Smooth muscle cell (in vitro differentiated cells): Measurements from ENCODE around the gene FUT8. TPM values are rescaled to one million over a fixed set of nuclear protein-coding genes. Genes with fewer than 3 reads are reported as not detected.
"Not testable (repeated sequence)": the region's sequence is repeated elsewhere in the genome, so short reads cannot be mapped to it uniquely, and the experiment has no call there.

Experiments
- DNase-seq: peaks from one replicate; lab custom pipeline; 2025; ENCODE audit not compliant: unreplicated experiment; lab: John Stamatoyannopoulos, UW
- H2AFZ ChIP-seq: fragments of 200-600 bp; sonication (generic); 2 replicates; pipeline ENCODE4 v1.6.0; 2016; ENCODE audit warnings: antibody characterized with exemption, low read depth, mild to moderate bottlenecking
- H3F3A ChIP-seq: fragments of 200-600 bp; sonication (generic); 2 replicates; pipeline ENCODE4 v1.6.0; 2017; ENCODE audit warnings: antibody characterized with exemption, low read depth
- H3K27ac ChIP-seq: fragments of 200-600 bp; sonication (generic); 2 replicates; pipeline ENCODE4 v1.5.1; 2016; ENCODE audit warnings: low read depth, mild to moderate bottlenecking
- H3K27me3 ChIP-seq: fragments of 200-600 bp; sonication (generic); 2 replicates; pipeline ENCODE4 v1.6.1; 2016; ENCODE audit warnings: low read depth, mild to moderate bottlenecking
- H3K36me3 ChIP-seq: fragments of 200-600 bp; sonication (generic); 2 replicates; pipeline ENCODE4 v1.5.1; 2016; ENCODE audit warnings: low read depth
- H3K4me1 ChIP-seq: fragments of 200-600 bp; sonication (generic); 2 replicates; pipeline ENCODE4 v1.5.1; 2016; ENCODE audit warnings: low read depth
- H3K4me2 ChIP-seq: fragments of 200-600 bp; sonication (generic); 2 replicates; pipeline ENCODE4 v1.6.0; 2016; ENCODE audit warnings: mild to moderate bottlenecking
- H3K4me3 ChIP-seq: fragments of 200-600 bp; sonication (generic); 2 replicates; pipeline ENCODE4 v1.5.1; 2016; ENCODE audit warnings: mild to moderate bottlenecking
- H3K79me2 ChIP-seq: fragments of 200-600 bp; sonication (generic); 2 replicates; pipeline ENCODE4 v1.6.0; 2016; ENCODE audit warnings: low read depth, mild to moderate bottlenecking
- H3K9ac ChIP-seq: fragments of 200-600 bp; sonication (generic); 2 replicates; pipeline ENCODE4 v1.6.0; 2016; ENCODE audit warnings: low read depth
- H3K9me3 ChIP-seq: fragments of 200-600 bp; sonication (generic); replicated peaks from 2 replicates; pipeline ENCODE4 v1.5.1; 2016; ENCODE audit warnings: low read depth
- H4K20me1 ChIP-seq: fragments of 200-600 bp; sonication (generic); 2 replicates; pipeline ENCODE4 v1.6.0; 2016; ENCODE audit warnings: low read depth
- WGBS: methylation state at CpG from one replicate; pipeline ENCODE4 v1.1.7; 2016; ENCODE audit warnings: low lambda C conversion rate; 5-methylcytosine and 5-hydroxymethylcytosine counted together
- polyA plus RNA-seq: library from polyadenylated mRNA; unstranded; fragments of >200 nt; fragmentation: Nextera tagmentation; extraction: Ambion mirVana; gene quantifications from 2 replicates; pipeline ENCODE4 v1.2.1, GENCODE V29; 2016
- total RNA-seq: library from RNA; depleted of rRNA; stranded (reverse); fragments of >200 nt; gene quantifications from 2 replicates; pipeline ENCODE4 v1.2.3, GENCODE V29; 2014
- TF ChIP-seq, protein P1 (sequence below): fragments of 200-600 bp; sonication (generic); IDR thresholded peaks from 2 replicates; pipeline ENCODE4 v1.5.1; 2017; ENCODE audit warnings: borderline replicate concordance, mild to moderate bottlenecking, antibody characterized with exemption; ENCODE audit not compliant: insufficient read depth, poor library complexity, severe bottlenecking

Gene FUT8
- total and polyA plus RNA-seq, 2 experiments from 2014 or later: 12.8 to 50.2 TPM

GRCh38 chr14:65461730-65462129, 49.2 kb downstream of the FUT8 start:
- DNase-seq: no peak
- no peaks in the 10 kb centered on the region for H3K36me3 ChIP-seq
- TF ChIP-seq, protein P1, sequence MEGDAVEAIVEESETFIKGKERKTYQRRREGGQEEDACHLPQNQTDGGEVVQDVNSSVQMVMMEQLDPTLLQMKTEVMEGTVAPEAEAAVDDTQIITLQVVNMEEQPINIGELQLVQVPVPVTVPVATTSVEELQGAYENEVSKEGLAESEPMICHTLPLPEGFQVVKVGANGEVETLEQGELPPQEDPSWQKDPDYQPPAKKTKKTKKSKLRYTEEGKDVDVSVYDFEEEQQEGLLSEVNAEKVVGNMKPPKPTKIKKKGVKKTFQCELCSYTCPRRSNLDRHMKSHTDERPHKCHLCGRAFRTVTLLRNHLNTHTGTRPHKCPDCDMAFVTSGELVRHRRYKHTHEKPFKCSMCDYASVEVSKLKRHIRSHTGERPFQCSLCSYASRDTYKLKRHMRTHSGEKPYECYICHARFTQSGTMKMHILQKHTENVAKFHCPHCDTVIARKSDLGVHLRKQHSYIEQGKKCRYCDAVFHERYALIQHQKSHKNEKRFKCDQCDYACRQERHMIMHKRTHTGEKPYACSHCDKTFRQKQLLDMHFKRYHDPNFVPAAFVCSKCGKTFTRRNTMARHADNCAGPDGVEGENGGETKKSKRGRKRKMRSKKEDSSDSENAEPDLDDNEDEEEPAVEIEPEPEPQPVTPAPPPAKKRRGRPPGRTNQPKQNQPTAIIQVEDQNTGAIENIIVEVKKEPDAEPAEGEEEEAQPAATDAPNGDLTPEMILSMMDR: no peak
- 82% methylated on average over 2 of the region's 2 CpGs for WGBS
- H3K4me2 ChIP-seq: peak overlapping the region; percentile 27
- H3K9ac ChIP-seq: peak overlapping the region; percentile 40
- no peaks in the 10 kb centered on the region for H3K27me3 ChIP-seq
- H3F3A ChIP-seq: no peaks in the 10 kb centered on the region
- H3K79me2 ChIP-seq: peaks cover 14% of the 10 kb centered on the region
- no peaks in the 10 kb centered on the region for H3K9me3 ChIP-seq
- no peak overlapping the region for H2AFZ ChIP-seq
- no peak overlapping the region for H3K4me3 ChIP-seq
- H3K4me1 ChIP-seq: no peaks in the 10 kb centered on the region
- peak overlapping the region; percentile 73 for H3K27ac ChIP-seq
- no peaks in the 10 kb centered on the region for H4K20me1 ChIP-seq

DNA sequence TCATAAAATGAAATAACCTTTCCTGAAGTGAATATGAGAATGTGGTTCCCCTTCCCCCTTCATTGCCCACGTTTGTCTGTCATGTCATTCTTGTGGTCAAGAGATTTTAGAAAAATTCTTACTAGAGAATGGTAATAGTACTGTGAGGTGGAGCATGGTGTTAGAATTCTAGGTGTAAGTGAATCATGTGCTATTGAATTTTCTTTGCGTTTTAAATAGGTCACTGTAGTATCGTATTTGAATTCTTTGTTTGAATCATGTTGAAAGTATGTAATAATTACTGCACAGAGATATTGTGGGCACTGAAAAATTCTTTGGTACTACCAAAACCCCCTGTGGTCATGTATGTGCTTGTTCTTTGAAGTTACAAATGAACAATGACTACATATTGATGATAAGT, 49.9 kb downstream of the FUT8 start:
- no peak overlapping the region for H3K4me3 ChIP-seq
- peak overlapping the region; percentile 27 for H3K4me2 ChIP-seq
- no peak for DNase-seq
- H3K79me2 ChIP-seq: peaks cover 21% of the 10 kb centered on the region
- H4K20me1 ChIP-seq: no peaks in the 10 kb centered on the region
- H3K9me3 ChIP-seq: no peaks in the 10 kb centered on the region
- 55% methylated on average over 3 of the region's 3 CpGs for WGBS
- H3K9ac ChIP-seq: peak overlapping the region; percentile 40
- no peak overlapping the region for H2AFZ ChIP-seq
- no peaks in the 10 kb centered on the region for H3K27me3 ChIP-seq
- H3K4me1 ChIP-seq: no peaks in the 10 kb centered on the region
- no peaks in the 10 kb centered on the region for H3K36me3 ChIP-seq
- peak overlapping the region; percentile 73 for H3K27ac ChIP-seq
- H3F3A ChIP-seq: no peaks in the 10 kb centered on the region
- TF ChIP-seq, protein P1: no peak

- Histone ChIP-seq H3K36me3 (no peaks in the 10 kb centered on the region), H3K9me3 (no peaks in the 10 kb centered on the region), H2AFZ (no peak overlapping the region), H3K27ac (no peak overlapping the region), H3K4me1 (no peaks in the 10 kb centered on the region), H3K79me2 (peaks cover 33% of the 10 kb centered on the region), H3K4me2 (no peak overlapping the region), H3F3A (no peaks in the 10 kb centered on the region), H3K9ac (no peak overlapping the region), H3K27me3 (no peaks in the 10 kb centered on the region), H4K20me1 (no peaks in the 10 kb centered on the region), H3K4me3 (no peak overlapping the region)
- TF ChIP-seq, protein P1: no peak
- WGBS: 88% methylated on average over 1 of the region's 1 CpG
- no peak for DNase-seq
Measured at GRCh38 chr14:65465584-65465983, 53.1 kb downstream of the FUT8 start.

DNA sequence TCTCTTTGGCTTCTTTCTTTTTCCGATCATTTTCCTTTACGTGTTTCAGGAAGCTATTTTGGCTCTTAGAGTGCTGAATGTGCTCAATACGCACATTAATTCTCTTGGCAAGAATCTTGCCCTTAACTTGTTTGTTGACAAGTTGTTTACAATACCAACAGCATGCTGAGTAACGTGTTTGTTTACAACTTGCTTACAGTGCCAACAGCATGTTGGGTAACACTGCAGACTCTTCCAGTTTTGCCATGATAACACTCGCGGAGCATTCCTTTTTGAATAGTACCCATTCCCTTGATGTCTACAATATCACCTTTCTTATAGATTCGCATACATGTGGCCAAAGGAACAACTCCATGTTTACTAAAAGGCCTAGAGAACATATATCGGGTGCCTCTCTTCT, 55.4 kb downstream of the FUT8 start:
- not testable (repeated sequence) for H3K4me2 ChIP-seq, H3K27ac ChIP-seq, DNase-seq, H3K36me3 ChIP-seq, H3K27me3 ChIP-seq, H3K9me3 ChIP-seq, H2AFZ ChIP-seq, H4K20me1 ChIP-seq, H3K4me3 ChIP-seq, H3F3A ChIP-seq, H3K9ac ChIP-seq
- peaks cover 18% of the 10 kb centered on the region for H3K4me1 ChIP-seq
- WGBS: 93% methylated on average over 8 of the region's 8 CpGs
- H3K79me2 ChIP-seq: peaks cover 44% of the 10 kb centered on the region
